ENCODE data around the gene OR1I1. TPM values are rescaled to one million over a fixed set of nuclear protein-coding genes. Genes with fewer than 3 reads are reported as not detected.

The OR1I1 gene
- total and polyA plus RNA-seq, 12 donors: not detected

GRCh38 chr19:15115762-15116615 lies 34.0 kb downstream of the OR1I1 start:
- Histone ChIP-seq H3K4me3 (no peak overlapping the region), H3K36me3 (replicated peaks in 1 of 2) (peaks cover 0 to 88% of the 10 kb centered on the region in 2 donors), H3K4me1 (replicated peaks in 1 of 2) (peaks cover 0 to 8% of the 10 kb centered on the region in 2 donors), H3K27me3 (no peaks in the 10 kb centered on the region), H3K9me3 (replicated peaks in 1 of 3) (no peaks in the 10 kb centered on the region), H3K27ac (peak overlapping the region in 2 of 5 donors; percentile 17 to 60)
- intact Hi-C loops (cut with DNase I): no loop called here
- no peak for DNase-seq
- WGBS, 4 donors: 76 to 84% (median 80%) methylated on average over 10 to 23 of the region's 23 CpGs
- no peak for TF ChIP-seq POLR2A (IDR thresholded peaks at IDR 0.05)
- TF ChIP-seq, protein P1, sequence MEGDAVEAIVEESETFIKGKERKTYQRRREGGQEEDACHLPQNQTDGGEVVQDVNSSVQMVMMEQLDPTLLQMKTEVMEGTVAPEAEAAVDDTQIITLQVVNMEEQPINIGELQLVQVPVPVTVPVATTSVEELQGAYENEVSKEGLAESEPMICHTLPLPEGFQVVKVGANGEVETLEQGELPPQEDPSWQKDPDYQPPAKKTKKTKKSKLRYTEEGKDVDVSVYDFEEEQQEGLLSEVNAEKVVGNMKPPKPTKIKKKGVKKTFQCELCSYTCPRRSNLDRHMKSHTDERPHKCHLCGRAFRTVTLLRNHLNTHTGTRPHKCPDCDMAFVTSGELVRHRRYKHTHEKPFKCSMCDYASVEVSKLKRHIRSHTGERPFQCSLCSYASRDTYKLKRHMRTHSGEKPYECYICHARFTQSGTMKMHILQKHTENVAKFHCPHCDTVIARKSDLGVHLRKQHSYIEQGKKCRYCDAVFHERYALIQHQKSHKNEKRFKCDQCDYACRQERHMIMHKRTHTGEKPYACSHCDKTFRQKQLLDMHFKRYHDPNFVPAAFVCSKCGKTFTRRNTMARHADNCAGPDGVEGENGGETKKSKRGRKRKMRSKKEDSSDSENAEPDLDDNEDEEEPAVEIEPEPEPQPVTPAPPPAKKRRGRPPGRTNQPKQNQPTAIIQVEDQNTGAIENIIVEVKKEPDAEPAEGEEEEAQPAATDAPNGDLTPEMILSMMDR (IDR thresholded peaks at IDR 0.05): no peak

- DNase-seq: no peak
Measured at GRCh38 chr19:15116856-15117255, 34.8 kb downstream of the OR1I1 start.

DNA sequence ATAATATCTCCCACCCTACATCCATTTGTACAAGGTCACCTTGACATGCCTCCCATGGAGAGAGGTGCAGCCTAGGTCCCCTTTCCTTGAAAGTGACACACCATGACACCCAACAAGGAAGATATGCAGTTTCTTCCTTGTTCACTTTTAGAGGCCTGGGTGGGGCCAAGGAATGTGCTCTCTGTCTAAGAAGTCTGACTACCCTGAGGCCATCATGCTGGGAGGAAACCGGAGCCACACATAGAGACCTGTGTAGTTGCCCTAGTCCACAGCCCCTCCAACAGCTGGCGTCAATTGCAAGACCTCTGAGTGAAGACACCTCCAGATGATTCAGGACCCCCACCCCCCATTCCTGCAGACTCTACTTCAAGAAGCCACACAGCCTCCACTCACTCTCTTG lies 36.2 kb downstream of the OR1I1 start:
- WGBS, 4 donors: 96 to 100% (median 99%) methylated on average over 1 to 2 of the region's 2 CpGs
- TF ChIP-seq POLR2A (IDR thresholded peaks at IDR 0.05): no peak
- TF ChIP-seq, protein P1 (IDR thresholded peaks at IDR 0.05): no peak
- Histone ChIP-seq H3K36me3 (replicated peaks in 1 of 2) (peaks cover 0 to 87% of the 10 kb centered on the region in 2 donors), H3K27ac (no peak overlapping the region), H3K9me3 (replicated peaks in 1 of 3) (no peaks in the 10 kb centered on the region), H3K27me3 (no peaks in the 10 kb centered on the region), H3K4me3 (no peak overlapping the region), H3K4me1 (replicated peaks in 1 of 2) (peaks cover 2 to 10% of the 10 kb centered on the region in 2 donors)
- intact Hi-C loops (cut with DNase I): no loop called here
- no peak for DNase-seq

More at GRCh38 chr19:15116856-15117255, 34.8 kb downstream of the OR1I1 start:
- peaks cover 0 to 8% of the 10 kb centered on the region in 2 donors for H3K4me1 ChIP-seq (replicated peaks in 1 of 2)
- 86 to 92% (median 89%) methylated on average over 12 of the region's 12 CpGs for whole genome bisulfite sequencing, 4 donors
- H3K4me3 ChIP-seq: no peak overlapping the region
- H3K27me3 ChIP-seq: no peaks in the 10 kb centered on the region
- intact Hi-C loops (cut with DNase I): no loop called here
- H3K27ac ChIP-seq: no peak overlapping the region
- TF ChIP-seq POLR2A (IDR thresholded peaks at IDR 0.05): no peak
- TF ChIP-seq, protein P1 (IDR thresholded peaks at IDR 0.05): no peak
- no peaks in the 10 kb centered on the region for H3K9me3 ChIP-seq (replicated peaks in 1 of 3)
- H3K36me3 ChIP-seq (replicated peaks in 1 of 2): peaks cover 0 to 89% of the 10 kb centered on the region in 2 donors

- intact Hi-C loops (cut with DNase I): no loop called here
- H3K9me3 ChIP-seq (replicated peaks in 1 of 3): no peaks in the 10 kb centered on the region
- peaks cover 0 to 81% of the 10 kb centered on the region in 2 donors for H3K36me3 ChIP-seq (replicated peaks in 1 of 2)
- no peak for TF ChIP-seq POLR2A (IDR thresholded peaks at IDR 0.05)
- TF ChIP-seq, protein P1 (IDR thresholded peaks at IDR 0.05): no peak
- DNase-seq: no peak
- H3K4me1 ChIP-seq (replicated peaks in 1 of 2): peaks cover 9 to 16% of the 10 kb centered on the region in 2 donors
- no peak overlapping the region for H3K27ac ChIP-seq
- no peak overlapping the region for H3K4me3 ChIP-seq
- 86 to 96% (median 96%) methylated on average over 15 to 20 of the region's 20 CpGs for WGBS, 4 donors
- H3K27me3 ChIP-seq: no peaks in the 10 kb centered on the region
Measured at GRCh38 chr19:15118789-15119494, 36.9 kb downstream of the OR1I1 start.

Measured in adrenal gland (tissue), 12 donors.